GM12878 (cell line): ENCODE measurements around the gene RSF1. TPM values are rescaled to one million over a fixed set of nuclear protein-coding genes. Genes with fewer than 3 reads are reported as not detected.

Experiments used
- E4F1 ChIP-seq: fragments of 450-650 bp; IDR thresholded peaks from 2 replicates; pipeline ENCODE4 v1.6.1; 2018; ENCODE audit warnings: borderline replicate concordance, mild to moderate bottlenecking; ENCODE audit not compliant: partially characterized antibody
- EED ChIP-seq: sonication (generic); IDR thresholded peaks from 2 replicates; pipeline ENCODE4 v1.6.1; 2016; ENCODE audit warnings: antibody characterized with exemption, low read depth
- EGR1 ChIP-seq, 2 experiments: IDR thresholded peaks; 1 replicate in 1 of 2; 2 replicates in 1 of 2; pipeline ENCODE4 v1.6.1; 2011 to 2012; ENCODE audit warnings: low read depth in 2 of 2, low read length in 2 of 2, borderline replicate concordance in 1 of 2, mild to moderate bottlenecking in 1 of 2, moderate library complexity in 1 of 2
- FOXM1 ChIP-seq: IDR thresholded peaks from 2 replicates; pipeline ENCODE4 v1.6.1; 2012; ENCODE audit warnings: low read depth, mild to moderate bottlenecking, inconsistent platforms, low read length, moderate library complexity
- IRF5 ChIP-seq: fragments of 450-650 bp; IDR thresholded peaks from 2 replicates; pipeline ENCODE4 v1.6.1; 2017; ENCODE audit warnings: borderline replicate concordance
- KDM1A ChIP-seq: fragments of 200-600 bp; sonication (generic); IDR thresholded peaks from 2 replicates; pipeline ENCODE4 v1.6.1; 2016; ENCODE audit warnings: borderline replicate concordance
- MTA2 ChIP-seq: fragments of 450-650 bp; IDR thresholded peaks from 2 replicates; pipeline ENCODE4 v1.6.1; 2016; ENCODE audit warnings: low read depth, mild to moderate bottlenecking, moderate library complexity
- NFYB ChIP-seq: IDR thresholded peaks from 2 replicates; pipeline ENCODE4 v1.6.1; 2011; ENCODE audit warnings: low read depth, mild to moderate bottlenecking, low read length, improper control_type of control experiment, moderate library complexity; ENCODE audit not compliant: insufficient read depth
- NR2F1 ChIP-seq: fragments of 450-650 bp; conservative IDR thresholded peaks from 2 replicates; pipeline ENCODE4 v1.6.1; 2017; ENCODE audit warnings: mild to moderate bottlenecking
- PAX8 ChIP-seq: fragments of 450-650 bp; IDR thresholded peaks from 2 replicates; pipeline ENCODE4 v1.6.1; 2017; ENCODE audit warnings: mild to moderate bottlenecking, moderate library complexity
- POLR2AphosphoS5 ChIP-seq: IDR thresholded peaks from 2 replicates; pipeline ENCODE4 v1.6.1; 2011; ENCODE audit warnings: mild to moderate bottlenecking, low read length, inconsistent platforms
- RCOR1 ChIP-seq: conservative IDR thresholded peaks from 2 replicates; pipeline ENCODE4 v1.6.1; 2012; ENCODE audit warnings: low read depth, low read length, improper control_type of control experiment
- SIX5 ChIP-seq: IDR thresholded peaks from 2 replicates; pipeline ENCODE4 v1.6.1; 2011; ENCODE audit warnings: mild to moderate bottlenecking, low read depth, low read length, moderate library complexity; ENCODE audit not compliant: severe bottlenecking
- ZNF207 ChIP-seq: fragments of 450-650 bp; IDR thresholded peaks from 2 replicates; pipeline ENCODE4 v1.6.1; 2014; ENCODE audit warnings: antibody characterized with exemption, mild to moderate bottlenecking, borderline replicate concordance
- ZZZ3 ChIP-seq: IDR thresholded peaks from 2 replicates; pipeline ENCODE4 v1.6.1; 2011; ENCODE audit warnings: low read depth; ENCODE audit not compliant: control insufficient read depth, insufficient read length
- polyA plus RNA-seq, 11 experiments: library from polyadenylated mRNA; depleted of rRNA in 4 of 11; unstranded in 6 of 11; stranded (reverse) in 5 of 11; fragments of >200 nt; fragmentation: Nextera tagmentation in 4 of 11; fragmentation: Illumina TruSeq in 1 of 11; extraction: Ambion mirVana in 4 of 11; extraction: Trizol in 1 of 11; gene quantifications; 1 replicate in 1 of 11; 2 replicates in 10 of 11; pipeline versions ENCODE4 v1.2.1 to v1.2.3, GENCODE V29; 2011 to 2016; ENCODE audit warnings: inconsistent platforms in 2 of 11, missing spikeins in 2 of 11, low read depth in 1 of 11
- total RNA-seq, 4 experiments: library from RNA; depleted of rRNA in 3 of 4; stranded (reverse); fragments of >200 nt in 3 of 4; fragmentation: Illumina TruSeq in 1 of 4; extraction: Trizol in 1 of 4; gene quantifications; 2 replicates each; pipeline versions ENCODE4 v1.2.1 to v1.2.3, GENCODE V29; 2013 to 2021
- TF ChIP-seq, protein P1 (sequence below): fragments of 450-650 bp; IDR thresholded peaks from 2 replicates; pipeline ENCODE4 v1.6.1; 2016; ENCODE audit warnings: mild to moderate bottlenecking, moderate library complexity, borderline replicate concordance
- TF ChIP-seq, protein P2 (sequence below): fragments of 450-650 bp; IDR thresholded peaks from 2 replicates; pipeline ENCODE4 v1.6.1; 2014; ENCODE audit warnings: mild to moderate bottlenecking
- TF ChIP-seq, protein P3 (sequence below): fragments of 150-350 bp; IDR thresholded peaks from 2 replicates; pipeline ENCODE4 v1.6.1; 2014; ENCODE audit warnings: mild to moderate bottlenecking, low read depth, low read length

The RSF1 gene
- total and polyA plus RNA-seq, 10 of the 15 experiments (the other 5 are each of a cell fraction or from before 2014, with no cell fraction given): 9.0 to 45.3 (median 30.0) TPM

DNA sequence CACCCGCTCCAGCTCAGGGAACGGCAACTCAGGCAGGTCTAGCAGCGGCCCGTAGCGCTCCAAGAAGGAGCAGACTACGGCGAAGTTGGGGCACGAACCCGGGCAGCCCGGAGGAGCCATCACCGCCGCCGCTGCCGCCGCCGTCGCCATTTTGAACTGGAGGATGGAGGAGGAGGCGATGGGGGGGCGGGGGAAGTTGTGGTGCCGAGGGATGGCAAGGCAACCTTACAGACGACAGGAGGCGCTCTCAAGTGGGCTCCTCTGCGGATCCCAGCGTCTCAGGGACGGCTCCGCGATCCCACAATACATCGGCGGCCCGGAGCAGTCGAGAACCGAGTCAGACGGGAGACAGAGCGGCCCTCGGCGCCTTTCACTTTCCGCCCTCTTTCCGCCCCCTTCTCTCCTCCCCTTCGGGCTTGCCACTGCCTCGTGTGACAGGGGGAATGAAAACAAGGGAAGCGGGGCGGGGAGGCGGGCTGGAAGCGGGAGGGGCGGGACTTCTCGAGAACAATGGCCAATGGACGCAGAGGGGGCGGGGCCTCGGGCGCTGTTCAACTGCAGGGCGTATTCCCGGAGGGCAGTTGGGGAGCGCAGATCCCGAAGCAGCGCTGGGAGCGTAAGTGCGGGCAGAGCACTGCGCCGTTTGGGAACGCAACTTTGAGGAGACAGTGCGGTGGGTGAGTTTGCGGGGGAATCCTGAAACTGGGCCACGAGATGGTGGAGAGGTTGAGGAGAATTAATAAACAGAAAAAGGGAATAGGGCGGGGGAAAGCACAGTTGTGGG, at the start of gene RSF1, which contains the start of gene AAMDC (continued):
- TF ChIP-seq, protein P1, sequence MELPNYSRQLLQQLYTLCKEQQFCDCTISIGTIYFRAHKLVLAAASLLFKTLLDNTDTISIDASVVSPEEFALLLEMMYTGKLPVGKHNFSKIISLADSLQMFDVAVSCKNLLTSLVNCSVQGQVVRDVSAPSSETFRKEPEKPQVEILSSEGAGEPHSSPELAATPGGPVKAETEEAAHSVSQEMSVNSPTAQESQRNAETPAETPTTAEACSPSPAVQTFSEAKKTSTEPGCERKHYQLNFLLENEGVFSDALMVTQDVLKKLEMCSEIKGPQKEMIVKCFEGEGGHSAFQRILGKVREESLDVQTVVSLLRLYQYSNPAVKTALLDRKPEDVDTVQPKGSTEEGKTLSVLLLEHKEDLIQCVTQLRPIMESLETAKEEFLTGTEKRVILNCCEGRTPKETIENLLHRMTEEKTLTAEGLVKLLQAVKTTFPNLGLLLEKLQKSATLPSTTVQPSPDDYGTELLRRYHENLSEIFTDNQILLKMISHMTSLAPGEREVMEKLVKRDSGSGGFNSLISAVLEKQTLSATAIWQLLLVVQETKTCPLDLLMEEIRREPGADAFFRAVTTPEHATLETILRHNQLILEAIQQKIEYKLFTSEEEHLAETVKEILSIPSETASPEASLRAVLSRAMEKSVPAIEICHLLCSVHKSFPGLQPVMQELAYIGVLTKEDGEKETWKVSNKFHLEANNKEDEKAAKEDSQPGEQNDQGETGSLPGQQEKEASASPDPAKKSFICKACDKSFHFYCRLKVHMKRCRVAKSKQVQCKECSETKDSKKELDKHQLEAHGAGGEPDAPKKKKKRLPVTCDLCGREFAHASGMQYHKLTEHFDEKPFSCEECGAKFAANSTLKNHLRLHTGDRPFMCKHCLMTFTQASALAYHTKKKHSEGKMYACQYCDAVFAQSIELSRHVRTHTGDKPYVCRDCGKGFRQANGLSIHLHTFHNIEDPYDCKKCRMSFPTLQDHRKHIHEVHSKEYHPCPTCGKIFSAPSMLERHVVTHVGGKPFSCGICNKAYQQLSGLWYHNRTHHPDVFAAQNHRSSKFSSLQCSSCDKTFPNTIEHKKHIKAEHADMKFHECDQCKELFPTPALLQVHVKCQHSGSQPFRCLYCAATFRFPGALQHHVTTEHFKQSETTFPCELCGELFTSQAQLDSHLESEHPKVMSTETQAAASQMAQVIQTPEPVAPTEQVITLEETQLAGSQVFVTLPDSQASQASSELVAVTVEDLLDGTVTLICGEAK: peak; percentile 67; the same call in 1 of the 2 replicates
- TF ChIP-seq E4F1: no peak
- TF ChIP-seq FOXM1: no peak
- peak; percentile 36; the same call in 1 of the 2 replicates for TF ChIP-seq MTA2
- peak; percentile 80 for TF ChIP-seq NFYB
- TF ChIP-seq PAX8: no peak
- TF ChIP-seq KDM1A: no peak
- TF ChIP-seq, protein P2, sequence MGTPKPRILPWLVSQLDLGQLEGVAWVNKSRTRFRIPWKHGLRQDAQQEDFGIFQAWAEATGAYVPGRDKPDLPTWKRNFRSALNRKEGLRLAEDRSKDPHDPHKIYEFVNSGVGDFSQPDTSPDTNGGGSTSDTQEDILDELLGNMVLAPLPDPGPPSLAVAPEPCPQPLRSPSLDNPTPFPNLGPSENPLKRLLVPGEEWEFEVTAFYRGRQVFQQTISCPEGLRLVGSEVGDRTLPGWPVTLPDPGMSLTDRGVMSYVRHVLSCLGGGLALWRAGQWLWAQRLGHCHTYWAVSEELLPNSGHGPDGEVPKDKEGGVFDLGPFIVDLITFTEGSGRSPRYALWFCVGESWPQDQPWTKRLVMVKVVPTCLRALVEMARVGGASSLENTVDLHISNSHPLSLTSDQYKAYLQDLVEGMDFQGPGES: no peak
- TF ChIP-seq RCOR1: peak; percentile 49; the same call in 1 of the 2 replicates
- TF ChIP-seq POLR2AphosphoS5: no peak
- no peak for TF ChIP-seq ZZZ3
- TF ChIP-seq IRF5: no peak
- TF ChIP-seq SIX5: no peak
- peak; percentile 12; the same call in 1 of the 2 replicates for TF ChIP-seq EED
- no peak for TF ChIP-seq NR2F1
- TF ChIP-seq EGR1 (IDR thresholded peaks at IDR 0.05; ENCODE audit: borderline replicate concordance in 1 of 2, low read depth in 2 of 2, low read length in 2 of 2): peak in 1 of 2 experiments; percentile 67; a peak in 2 of 3 replicates
- TF ChIP-seq, protein P3, sequence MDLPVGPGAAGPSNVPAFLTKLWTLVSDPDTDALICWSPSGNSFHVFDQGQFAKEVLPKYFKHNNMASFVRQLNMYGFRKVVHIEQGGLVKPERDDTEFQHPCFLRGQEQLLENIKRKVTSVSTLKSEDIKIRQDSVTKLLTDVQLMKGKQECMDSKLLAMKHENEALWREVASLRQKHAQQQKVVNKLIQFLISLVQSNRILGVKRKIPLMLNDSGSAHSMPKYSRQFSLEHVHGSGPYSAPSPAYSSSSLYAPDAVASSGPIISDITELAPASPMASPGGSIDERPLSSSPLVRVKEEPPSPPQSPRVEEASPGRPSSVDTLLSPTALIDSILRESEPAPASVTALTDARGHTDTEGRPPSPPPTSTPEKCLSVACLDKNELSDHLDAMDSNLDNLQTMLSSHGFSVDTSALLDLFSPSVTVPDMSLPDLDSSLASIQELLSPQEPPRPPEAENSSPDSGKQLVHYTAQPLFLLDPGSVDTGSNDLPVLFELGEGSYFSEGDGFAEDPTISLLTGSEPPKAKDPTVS: 0 out of 2 replicates have a peak, but pooled peaks have one; percentile 43
- 0 out of 2 replicates have a peak, but pooled peaks have one; percentile 75 for TF ChIP-seq ZNF207
